Glomerular endothelial cell (primary cell): ENCODE results near the gene TMEM183A. TPM values are rescaled to one million over a fixed set of nuclear protein-coding genes. Genes with fewer than 3 reads are reported as not detected.
"Not testable (repeated sequence)": the region's sequence is repeated elsewhere in the genome, so short reads cannot be mapped to it uniquely, and the experiment has no call there.

ENCODE experiments used
- DNase-seq: peaks from one replicate; pipeline ENCODE4 v3.0.0-alpha.2; 2011; ENCODE audit warnings: low read depth, low spot score; ENCODE audit errors: extremely low read depth
- total RNA-seq: library from RNA; depleted of rRNA; stranded (reverse); fragments of >200 nt; gene quantifications from 2 replicates; pipeline ENCODE4 v1.2.3, GENCODE V29; 2015

Gene TMEM183A
- 55.4 and 58.7 TPM in 2 replicates for total RNA-seq

GRCh38 chr1:203006948-203007871 is at the start of gene TMEM183A:
TMEM183A (plus strand) TSS chr1:203007374; CDS start chr1:203007466, 92 bp downstream.
- peak; percentile 83 for DNase-seq

- no peak for DNase-seq
Observed at GRCh38 chr1:202957733-202958543, 49.2 kb upstream of the TMEM183A start, which contains the start of gene ADIPOR1. ADIPOR1 (minus strand) TSS chr1:202958312; CDS start chr1:202951070, 7,242 bp downstream.

GRCh38 chr1:202958544-202959275 is 48.5 kb upstream of the TMEM183A start:
- no peak for DNase-seq

GRCh38 chr1:202959276-202959620 is 47.9 kb upstream of the TMEM183A start:
- DNase-seq = no peak

GRCh38 chr1:202961220-202961880 is 45.8 kb upstream of the TMEM183A start:
- no peak for DNase-seq

GRCh38 chr1:202964791-202965410 is 42.3 kb upstream of the TMEM183A start:
- no peak for DNase-seq

GRCh38 chr1:202965422-202965821 is 41.8 kb upstream of the TMEM183A start:
- no peak for DNase-seq

- no peak for DNase-seq
Observed at GRCh38 chr1:202966006-202966898, 40.9 kb upstream of the TMEM183A start.

- DNase-seq = no peak
Observed at GRCh38 chr1:202967684-202968281, 39.4 kb upstream of the TMEM183A start.

GRCh38 chr1:202968351-202968750 is 38.8 kb upstream of the TMEM183A start:
- no peak for DNase-seq

- no peak for DNase-seq
Observed at GRCh38 chr1:202968895-202969295, 38.3 kb upstream of the TMEM183A start.

- DNase-seq = no peak
Observed at GRCh38 chr1:202972046-202972445, 35.1 kb upstream of the TMEM183A start.

GRCh38 chr1:202974856-202975255 is 32.3 kb upstream of the TMEM183A start:
- no peak for DNase-seq

- no peak for DNase-seq
Observed at GRCh38 chr1:202976633-202977032, 30.5 kb upstream of the TMEM183A start.

GRCh38 chr1:202979459-202979858 is 27.7 kb upstream of the TMEM183A start:
- DNase-seq = no peak

GRCh38 chr1:202981939-202982338 is 25.2 kb upstream of the TMEM183A start:
- no peak for DNase-seq

GRCh38 chr1:202982715-202983430 is 24.3 kb upstream of the TMEM183A start:
- no peak for DNase-seq

GRCh38 chr1:202986120-202986519 is 21.1 kb upstream of the TMEM183A start:
- not testable (repeated sequence) for DNase-seq
